Measurements from ENCODE around the gene ZNF471. TPM values are rescaled to one million over a fixed set of nuclear protein-coding genes. Genes with fewer than 3 reads are reported as not detected.

The ZNF471 gene
- total RNA-seq, 1 donor from 2014 or later: 4.8 TPM

- no peak for TF ChIP-seq CTCF (IDR thresholded peaks at IDR 0.05)
- peaks cover 89 to 100% of the 10 kb centered on the region in 2 donors for H3K9me3 ChIP-seq
- no peak for DNase-seq (ENCODE audit: low spot score in 2 of 2)
- no peaks in the 10 kb centered on the region for H3K4me1 ChIP-seq
- H3K27ac ChIP-seq: no peak overlapping the region
- H3K27me3 ChIP-seq: no peaks in the 10 kb centered on the region
- intact Hi-C loops (cut with DNase I): no loop called here
- H3K36me3 ChIP-seq: peaks cover 46 to 57% of the 10 kb centered on the region in 2 donors
- H3K4me3 ChIP-seq: no peak overlapping the region
Observed at GRCh38 chr19:56554272-56554869, 46.7 kb downstream of the ZNF471 start.

- no peaks in the 10 kb centered on the region for H3K4me1 ChIP-seq
- TF ChIP-seq CTCF (IDR thresholded peaks at IDR 0.05): no peak
- H3K27me3 ChIP-seq: no peaks in the 10 kb centered on the region
- H3K9me3 ChIP-seq: peaks cover 72 to 86% of the 10 kb centered on the region in 2 donors
- no peak overlapping the region for H3K27ac ChIP-seq
- intact Hi-C loops (cut with DNase I): loop anchor here (10.0 kb wide), 1 partner anchor 158 kb away; the partner anchor contains the start of gene ZNF583
- no peak overlapping the region for H3K4me3 ChIP-seq
- peaks cover 0 to 4% of the 10 kb centered on the region in 2 donors for H3K36me3 ChIP-seq
- DNase-seq (ENCODE audit: low spot score in 2 of 2): no peak
Observed at GRCh38 chr19:56562766-56563165, 55.1 kb downstream of the ZNF471 start.

GRCh38 chr19:56566904-56567273 lies 59.2 kb downstream of the ZNF471 start:
- H3K27ac ChIP-seq: peak overlapping the region; percentile 76 to 80
- no peak for TF ChIP-seq CTCF (IDR thresholded peaks at IDR 0.05)

GRCh38 chr19:56567274-56568120 lies 59.8 kb downstream of the ZNF471 start, which contains the start of gene ZNF470:
TSS of gene ZNF470 (plus strand) at chr19:56567468. CDS start at chr19:56570312, 2,844 bp downstream.
- peak within 1 kb of the TSS; percentile 76 to 80 for H3K27ac ChIP-seq
- peak within 1 kb of the TSS; percentile 82 to 90 for H3K4me3 ChIP-seq
- H3K9me3 ChIP-seq: peaks cover 53 to 83% of the 10 kb centered on the region in 2 donors
- DNase-seq (ENCODE audit: low spot score in 2 of 2): peak; percentile 82 to 97
- no peaks in the 10 kb centered on the region for H3K27me3 ChIP-seq
- no peak for TF ChIP-seq CTCF (IDR thresholded peaks at IDR 0.05)
- H3K4me1 ChIP-seq: peaks cover 0 to 4% of the 10 kb centered on the region in 2 donors
- intact Hi-C loops (cut with DNase I): loop anchor here (1.0 to 10.0 kb wide), 4 partner anchors 28 to 163 kb away; partner anchors contain the start of genes ZFP28, ZNF471, ZNF583 and ZNF71
- H3K36me3 ChIP-seq: peaks cover 35 to 39% of the 10 kb centered on the region in 2 donors

More at GRCh38 chr19:56566904-56567273, 59.2 kb downstream of the ZNF471 start:
- peak in 1 of 2 donors; percentile 68 for DNase-seq (ENCODE audit: low spot score in 2 of 2)
- Histone ChIP-seq H3K27me3 (no peaks in the 10 kb centered on the region), H3K9me3 (peaks cover 54 to 83% of the 10 kb centered on the region in 2 donors), H3K36me3 (peaks cover 31 to 33% of the 10 kb centered on the region in 2 donors), H3K4me3 (peak overlapping the region; percentile 82 to 90), H3K4me1 (peaks cover 0 to 4% of the 10 kb centered on the region in 2 donors)
- intact Hi-C loops (cut with DNase I): loop anchor here (1.0 to 10.0 kb wide), 4 partner anchors 28 to 162 kb away; partner anchors contain the start of genes ZFP28, ZNF471, ZNF583 and ZNF71

- no peak overlapping the region for H3K27ac ChIP-seq
- no peak for DNase-seq (ENCODE audit: low spot score in 2 of 2)
- no peaks in the 10 kb centered on the region for H3K27me3 ChIP-seq
- no peak for TF ChIP-seq CTCF (IDR thresholded peaks at IDR 0.05)
- H3K4me1 ChIP-seq: peaks cover 0 to 4% of the 10 kb centered on the region in 2 donors
- intact Hi-C loops (cut with DNase I): no loop called here
- H3K9me3 ChIP-seq: peaks cover 77 to 95% of the 10 kb centered on the region in 2 donors
- H3K4me3 ChIP-seq: no peak overlapping the region
- H3K36me3 ChIP-seq: peaks cover 79 to 90% of the 10 kb centered on the region in 2 donors
Observed at GRCh38 chr19:56572589-56572988, 64.9 kb downstream of the ZNF471 start.
